Measurements from ENCODE around the gene SPRED1.

SPRED1 gene

DNA sequence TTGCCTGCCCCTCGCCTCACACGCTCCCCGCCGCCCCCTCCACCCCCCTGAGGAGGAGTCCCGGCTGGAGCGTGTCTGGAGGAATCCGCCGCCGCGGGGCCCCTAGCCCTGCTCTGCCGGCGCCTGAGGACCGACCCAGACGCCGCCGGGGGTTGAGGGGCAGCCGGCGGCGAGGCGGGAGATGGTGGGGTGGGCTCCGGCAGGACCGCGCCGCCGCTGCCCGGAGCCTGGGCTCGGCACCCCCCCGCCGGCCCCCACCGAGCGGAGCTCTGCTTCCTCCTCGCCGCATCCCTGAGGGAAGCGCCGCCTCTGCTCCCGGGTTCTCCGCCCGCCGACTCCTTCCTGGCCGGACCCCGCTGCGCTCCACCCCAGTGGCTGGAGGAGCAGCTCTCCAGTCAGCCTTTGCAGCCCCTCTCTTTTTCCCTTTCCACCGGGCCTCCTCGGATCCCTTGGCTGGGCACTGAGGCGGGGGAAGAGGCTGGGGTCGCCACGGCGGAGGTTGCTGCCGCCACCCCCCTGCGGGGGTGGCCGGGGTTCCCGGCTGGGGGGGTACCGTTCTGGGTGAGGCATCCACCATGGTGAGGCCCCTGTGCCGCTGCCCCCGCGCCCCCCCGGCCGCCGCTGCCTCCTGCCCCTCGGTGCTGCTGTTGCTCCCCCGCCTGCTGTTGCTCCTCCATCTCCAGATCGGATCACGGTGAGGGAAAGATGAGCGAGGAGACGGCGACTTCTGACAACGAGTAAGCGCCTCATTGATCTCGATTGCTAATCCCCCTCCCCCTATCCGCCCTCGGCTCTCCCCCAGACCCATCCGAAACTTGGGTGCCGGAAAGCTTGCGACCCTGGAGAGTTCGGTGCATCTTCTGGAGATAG is at the start of gene SPRED1:
TSS of gene SPRED1 (plus strand) at position 356 of the 870 bp plus-strand sequence. CDS start at position 706, 350 bp downstream.
- peak; percentile 85 for DNase-seq (ENCODE audit: low spot score)

DNA sequence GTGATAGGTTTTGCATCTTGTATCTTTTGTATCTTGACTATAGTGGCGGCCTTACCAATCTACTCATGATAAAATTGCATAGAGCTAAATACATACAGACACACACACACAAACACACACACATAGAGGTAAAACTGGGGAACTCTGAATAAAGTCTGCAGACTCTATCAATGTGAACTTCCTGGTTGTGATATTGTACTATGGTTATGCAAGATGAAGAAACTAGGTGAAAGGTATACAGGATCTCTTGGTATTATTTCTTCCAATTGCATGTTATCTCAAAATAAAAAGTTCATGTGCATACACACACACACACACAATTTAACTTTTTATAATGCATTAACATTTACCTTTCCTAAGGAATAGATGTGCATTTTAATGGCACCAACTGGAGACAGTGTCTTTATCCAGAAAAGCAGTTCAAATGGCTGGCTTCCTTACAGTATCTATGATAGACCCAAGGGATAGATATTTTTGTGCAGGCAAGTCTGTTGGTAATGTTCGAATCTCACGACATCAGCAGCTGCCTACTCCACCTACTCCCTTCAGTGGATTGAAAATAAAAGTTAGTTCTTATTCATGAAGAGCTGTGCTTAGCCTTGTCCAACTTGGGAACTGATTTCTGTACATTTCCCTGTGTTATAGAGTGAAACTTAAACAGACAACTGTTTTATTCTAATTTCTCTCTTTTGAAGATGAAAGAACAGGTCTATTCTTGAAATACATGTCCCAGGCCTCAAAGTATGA is 46.9 kb upstream of the SPRED1 start:
- no peak for DNase-seq (ENCODE audit: low spot score)

DNA sequence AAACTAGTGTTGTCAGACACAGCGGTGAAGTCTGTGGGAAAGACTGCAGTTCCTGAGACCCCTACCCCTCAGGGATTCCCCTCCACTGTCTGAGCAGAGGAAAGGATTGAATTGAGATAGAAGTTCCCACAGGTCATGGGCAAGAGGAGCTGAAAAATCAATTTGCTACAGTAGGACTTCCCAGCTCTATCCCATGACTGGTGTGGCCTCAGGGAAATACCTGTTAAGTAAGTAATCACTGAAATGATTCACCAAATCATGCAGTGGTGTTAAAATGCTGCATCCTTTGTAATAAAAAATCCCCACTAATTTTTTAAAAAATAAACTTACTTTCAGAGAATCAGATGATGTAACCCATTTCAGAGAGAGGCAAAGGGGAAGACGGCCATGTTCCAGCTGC is 45.0 kb upstream of the SPRED1 start:
- no peak for DNase-seq (ENCODE audit: low spot score)

DNA sequence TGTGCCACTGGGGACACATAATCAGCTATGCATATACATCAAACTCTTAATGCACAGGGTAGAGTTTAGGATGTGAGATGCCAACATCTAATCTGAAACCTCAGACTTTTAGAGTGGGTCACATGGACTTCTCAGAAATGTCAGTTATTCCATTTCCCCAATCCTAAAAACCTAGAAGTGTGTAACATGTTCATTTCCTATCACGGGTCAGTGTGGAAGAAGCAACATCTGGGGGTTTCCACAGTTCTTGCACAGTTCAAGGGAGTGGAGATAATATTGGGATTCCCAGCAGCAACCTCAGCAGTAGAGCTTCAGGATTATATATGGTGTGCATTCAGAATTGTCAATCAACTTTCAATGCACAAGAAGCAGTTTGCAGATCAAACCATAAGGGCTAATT is 44.4 kb upstream of the SPRED1 start:
- DNase-seq (ENCODE audit: low spot score): no peak

DNA sequence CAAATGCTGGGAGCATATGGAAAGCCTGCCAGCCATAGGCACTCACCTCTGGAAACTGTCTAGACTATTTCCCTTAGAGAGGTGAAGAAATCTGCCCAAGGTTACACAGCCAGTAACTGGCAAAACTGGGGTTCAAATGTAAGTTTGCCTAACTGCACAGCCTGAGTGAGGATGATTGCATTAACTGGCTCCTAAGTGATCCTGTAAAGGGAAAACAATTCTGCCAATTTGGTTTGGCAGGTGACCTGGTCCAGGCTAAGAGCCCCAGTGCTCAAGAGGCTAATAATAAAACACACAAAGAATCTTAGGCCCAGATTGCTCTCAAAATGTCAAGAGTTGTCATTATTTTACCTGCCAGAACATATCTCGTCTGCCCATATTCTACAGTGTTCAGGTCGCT is 43.9 kb upstream of the SPRED1 start:
- no peak for DNase-seq (ENCODE audit: low spot score)

DNA sequence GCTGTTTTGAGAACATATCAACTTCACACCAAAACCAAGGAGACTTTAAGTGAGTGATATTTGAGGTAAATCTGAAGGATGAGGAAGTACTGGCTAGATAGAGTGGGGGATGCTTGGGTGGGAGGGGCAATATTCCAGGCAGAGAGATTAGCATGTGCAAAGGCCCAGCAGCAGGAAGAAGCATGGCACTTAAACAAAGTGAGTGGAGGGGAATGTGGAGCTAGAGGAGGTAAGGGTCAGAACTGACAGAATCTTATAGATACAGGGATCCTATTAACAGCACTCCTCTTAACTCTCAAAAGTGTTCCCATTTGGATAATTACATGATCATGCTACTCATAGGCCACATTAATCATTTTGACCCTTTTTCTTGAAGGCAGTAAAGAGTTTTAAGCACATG is 41.4 kb upstream of the SPRED1 start:
- DNase-seq (ENCODE audit: low spot score): no peak

DNA sequence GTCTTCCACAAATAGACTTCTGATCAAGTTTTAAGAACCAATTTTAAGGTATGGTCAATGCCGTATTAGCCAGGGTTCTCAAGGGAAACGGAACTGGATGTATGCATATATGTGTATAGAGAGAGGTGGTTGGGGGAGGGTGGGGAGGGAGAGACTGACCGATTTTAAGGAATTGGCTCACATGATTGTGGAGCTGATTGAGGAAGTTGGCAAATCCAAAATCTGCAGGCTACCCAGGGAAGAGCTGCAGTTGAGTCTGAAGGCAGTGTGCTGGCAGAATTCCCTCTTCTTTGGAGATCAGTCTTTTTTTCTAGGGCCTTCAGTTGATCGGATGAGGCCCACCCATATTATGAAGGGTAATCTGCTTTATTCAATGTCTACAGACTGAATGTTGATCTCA is 40.8 kb upstream of the SPRED1 start:
- no peak for DNase-seq (ENCODE audit: low spot score)

DNA sequence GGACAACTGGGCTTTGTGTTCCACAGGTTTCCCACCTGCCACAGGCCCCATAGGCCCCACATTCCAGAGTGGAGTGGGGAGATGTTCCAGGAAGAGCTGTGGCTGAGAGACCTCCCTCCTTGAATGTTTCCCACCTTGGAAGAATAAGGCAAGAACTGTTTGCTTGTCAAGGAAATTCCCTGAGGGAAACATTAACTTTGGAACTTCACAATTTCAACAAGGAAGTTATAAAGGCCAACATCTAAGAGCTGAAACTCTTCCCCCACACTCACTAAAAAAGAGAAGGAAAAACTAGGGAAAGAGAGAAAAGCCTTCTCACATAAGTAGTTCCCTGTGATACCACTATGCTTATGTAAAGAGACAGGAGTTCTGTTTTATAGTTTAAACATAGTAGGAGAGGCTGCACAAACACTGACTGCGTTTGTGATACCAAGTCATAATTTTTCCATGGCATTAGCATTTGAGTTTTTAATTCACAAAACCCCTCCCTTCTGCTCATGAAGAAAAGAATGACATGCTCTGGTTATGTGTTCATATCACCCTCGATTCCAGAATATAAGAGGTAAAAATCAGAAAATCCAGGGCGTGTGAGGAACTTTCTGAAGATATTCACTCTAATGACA is 39.8 kb upstream of the SPRED1 start:
- no peak for DNase-seq (ENCODE audit: low spot score)

DNA sequence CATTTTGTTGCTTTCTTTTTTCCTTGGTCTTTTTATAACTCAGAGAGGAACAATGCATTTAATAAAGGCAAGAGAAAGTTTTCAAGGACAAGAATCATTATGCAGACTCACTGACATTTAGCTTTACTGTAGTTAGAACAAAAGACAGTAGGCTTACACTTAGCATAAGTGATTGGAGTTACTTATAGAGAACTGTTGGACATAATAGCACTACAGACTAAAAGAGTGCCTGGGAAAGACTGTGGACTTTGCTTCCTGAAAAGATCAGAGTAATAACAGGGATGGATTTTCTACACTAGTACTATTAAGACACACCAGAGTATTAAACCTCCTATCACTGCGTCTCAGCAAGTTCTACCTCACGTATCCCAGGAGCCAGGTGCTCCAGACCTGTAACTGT is 39.3 kb upstream of the SPRED1 start:
- no peak for DNase-seq (ENCODE audit: low spot score)

DNA sequence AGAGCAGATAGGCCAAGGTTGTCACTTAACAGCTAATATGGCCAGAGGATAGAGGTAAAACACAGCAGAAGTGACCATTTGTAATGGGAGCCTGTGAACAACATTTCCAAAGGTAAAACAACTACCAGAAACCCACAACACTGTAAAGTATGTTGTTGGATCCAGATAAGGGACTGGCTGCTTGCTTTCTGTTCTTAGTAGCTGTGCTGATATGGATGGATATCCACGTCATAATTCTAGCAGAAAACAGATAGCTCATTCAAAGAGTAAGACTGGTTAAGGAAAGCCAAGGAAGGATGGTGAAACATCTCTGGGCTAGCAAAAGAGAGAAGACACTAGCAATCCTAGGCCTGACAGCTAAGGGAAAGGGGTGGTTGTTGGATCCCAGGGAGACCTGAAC is 36.9 kb upstream of the SPRED1 start:
- no peak for DNase-seq (ENCODE audit: low spot score)

DNA sequence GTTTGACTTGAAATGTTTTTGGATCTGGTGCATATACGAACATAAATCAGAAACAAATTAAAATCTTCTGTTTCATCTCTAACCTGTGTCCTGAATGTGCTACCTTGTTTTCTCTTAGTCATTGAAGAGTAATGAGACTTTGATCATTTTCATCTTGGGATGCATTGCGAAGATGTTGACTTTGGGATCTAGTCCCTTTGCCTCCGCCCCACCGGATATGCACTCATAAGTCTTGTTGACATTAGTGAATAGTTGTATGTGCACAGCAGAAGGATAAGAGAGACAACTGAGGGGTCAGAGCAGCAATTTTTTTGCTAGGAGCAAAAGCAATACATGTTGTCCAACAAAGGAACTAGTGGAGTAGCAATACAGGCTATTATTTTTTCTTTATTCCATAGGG is 35.9 kb upstream of the SPRED1 start:
- DNase-seq (ENCODE audit: low spot score): no peak

DNA sequence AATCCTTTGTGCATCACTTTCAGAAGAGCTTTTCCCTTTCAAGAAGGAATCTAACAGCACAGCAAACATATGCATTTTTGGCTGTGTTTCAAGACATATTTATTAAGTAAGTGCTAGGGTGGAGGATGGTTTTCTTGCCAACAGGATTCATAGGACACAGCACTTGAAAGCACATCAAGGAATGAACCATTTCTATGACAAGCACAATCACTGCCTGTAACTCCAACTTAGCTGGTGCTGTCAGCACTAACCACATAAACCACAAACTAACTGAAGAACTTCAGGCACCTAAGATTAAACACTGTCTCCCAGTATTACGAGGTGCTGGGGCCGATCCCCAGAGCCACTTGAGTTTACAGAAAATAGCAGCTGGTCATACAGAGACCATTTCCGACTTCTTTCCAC is 35.4 kb upstream of the SPRED1 start:
- peak; percentile 26 for DNase-seq (ENCODE audit: low spot score)

DNA sequence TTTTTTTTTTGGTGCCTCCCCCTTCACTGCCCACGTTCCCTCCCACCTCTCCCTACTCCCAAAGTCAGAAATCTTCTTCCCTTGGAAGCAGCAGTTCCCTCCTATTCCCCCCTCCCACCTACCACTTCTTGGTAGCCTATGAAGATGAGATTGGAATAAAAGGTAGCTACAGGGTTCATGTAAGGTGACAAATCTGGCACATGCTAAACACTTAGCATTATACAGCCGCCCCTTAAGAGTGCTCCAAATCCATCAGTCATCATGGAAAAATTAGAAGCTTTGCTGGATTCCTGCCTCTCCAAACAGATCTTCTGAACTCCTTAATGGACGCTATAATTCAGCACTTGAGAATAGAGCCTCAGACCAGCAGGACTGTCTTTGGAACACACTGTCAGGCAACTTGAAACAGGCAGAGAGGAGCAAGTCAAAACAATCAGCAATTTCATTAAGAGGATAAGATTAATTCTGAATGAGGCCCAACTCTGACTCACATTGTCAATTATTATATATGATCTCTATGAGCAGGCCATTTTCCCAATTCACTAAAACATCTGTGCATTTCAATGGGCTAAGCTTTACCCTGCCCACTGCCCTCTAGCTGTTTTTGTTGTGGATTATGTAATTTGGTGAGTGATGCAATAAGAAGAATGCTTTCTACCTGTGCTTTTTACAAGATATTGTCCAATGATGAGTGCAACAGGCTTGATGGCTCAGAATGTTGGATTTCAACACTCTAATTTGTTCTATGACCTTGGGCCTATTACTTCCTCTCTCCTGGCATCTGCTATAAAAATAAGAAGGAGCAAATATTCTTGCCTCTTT is 34.6 kb upstream of the SPRED1 start:
- no peak for DNase-seq (ENCODE audit: low spot score)

DNA sequence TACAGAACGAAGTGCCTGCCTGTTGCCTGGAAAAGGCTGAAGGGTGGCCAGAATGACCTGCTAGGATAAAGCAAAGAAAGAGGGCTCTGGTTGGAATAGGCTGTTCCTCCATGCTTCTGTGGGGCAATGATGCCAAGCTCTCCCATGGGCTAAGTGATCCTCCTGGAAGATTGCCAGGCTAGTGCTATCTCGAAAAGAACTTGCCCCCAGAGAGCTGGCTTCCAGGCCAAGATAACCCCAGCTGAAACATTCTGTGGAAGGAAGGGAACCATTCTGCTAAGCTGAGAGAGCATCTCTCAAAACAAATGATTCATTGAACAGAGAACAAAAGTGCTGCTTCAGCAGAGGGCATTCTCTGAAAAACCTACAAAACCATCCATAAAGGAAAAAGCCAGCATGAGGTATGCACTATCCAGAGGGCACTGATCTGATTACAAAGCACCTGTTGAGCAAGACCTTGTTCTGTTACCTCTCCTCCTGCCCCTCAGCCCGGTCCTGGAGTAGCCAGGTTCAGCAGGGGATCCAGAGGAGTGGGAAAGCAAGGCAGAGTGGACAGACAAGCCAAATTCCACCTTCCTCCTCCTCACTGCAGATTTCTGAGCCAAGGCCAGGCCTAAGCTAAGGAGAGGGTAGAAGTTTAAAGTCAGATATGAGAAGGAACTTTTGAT is 31.9 kb upstream of the SPRED1 start:
- DNase-seq (ENCODE audit: low spot score): no peak

DNA sequence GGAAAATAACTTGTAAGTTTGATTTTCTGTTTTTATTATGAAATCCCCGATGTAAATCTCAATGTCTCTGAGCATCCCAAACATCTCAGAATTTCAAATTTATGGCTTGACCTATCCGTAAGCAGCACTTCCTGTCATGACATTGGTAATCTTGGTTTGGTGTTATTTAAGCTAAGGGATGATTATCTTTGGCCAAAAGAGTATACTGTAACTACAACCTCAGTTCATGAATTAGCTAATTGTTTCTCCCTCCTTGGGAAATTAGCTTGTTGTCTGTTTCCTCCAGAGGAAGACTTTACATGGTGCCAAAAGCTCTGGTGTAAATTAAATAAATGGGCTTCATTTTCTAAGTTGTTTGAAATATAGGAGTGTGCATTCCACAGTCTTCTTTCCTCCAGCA is 28.1 kb upstream of the SPRED1 start:
- DNase-seq (ENCODE audit: low spot score): no peak

DNA sequence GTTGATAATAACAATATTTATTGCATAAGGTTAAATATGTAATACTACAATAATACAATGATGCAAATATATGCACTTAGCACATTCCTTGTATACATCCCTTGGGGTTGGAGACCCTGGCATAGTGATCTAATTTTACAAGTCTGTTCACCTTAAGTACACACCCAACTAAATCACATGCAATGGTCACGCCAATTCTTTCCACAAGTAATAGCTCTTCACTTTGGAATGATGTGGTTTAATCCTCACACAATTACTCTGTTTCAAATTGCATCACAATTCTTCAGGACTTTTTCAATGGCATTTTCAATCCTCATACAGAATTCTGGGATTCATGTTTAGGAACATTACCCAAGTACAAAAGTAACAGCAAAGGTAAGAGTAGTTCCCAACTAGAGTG is 27.3 kb upstream of the SPRED1 start:
- DNase-seq (ENCODE audit: low spot score): no peak

DNA sequence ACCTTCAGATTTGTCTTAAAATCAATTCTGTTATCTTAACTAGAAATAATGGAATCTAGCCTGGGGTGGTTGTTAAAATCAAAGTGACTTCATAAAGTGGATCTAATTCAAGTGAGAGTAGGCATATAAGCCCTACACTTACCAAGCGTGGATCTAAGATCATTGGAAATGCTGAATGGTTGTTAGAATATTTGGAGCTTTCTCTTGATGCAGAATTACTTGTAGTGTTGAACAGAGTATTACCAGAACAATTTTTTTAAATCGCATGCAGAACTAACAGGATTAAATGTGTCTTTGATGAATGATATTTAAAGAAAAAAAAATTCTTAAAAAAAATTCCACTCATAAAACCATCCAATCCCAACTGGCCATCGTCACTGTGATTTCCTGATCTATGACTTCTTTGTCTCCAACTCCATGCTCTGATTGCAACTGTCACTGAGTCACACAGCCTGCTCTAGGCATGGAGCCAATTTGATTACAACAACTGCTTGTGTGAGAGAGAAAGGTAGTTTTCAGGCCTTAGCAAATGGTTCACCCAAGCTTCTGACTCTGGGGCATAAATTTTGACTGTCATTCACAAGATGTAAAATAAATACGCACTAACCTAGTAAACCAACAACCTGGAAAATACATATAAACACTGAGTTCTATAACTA is 25.9 kb upstream of the SPRED1 start:
- peak; percentile 12 for DNase-seq (ENCODE audit: low spot score)

DNA sequence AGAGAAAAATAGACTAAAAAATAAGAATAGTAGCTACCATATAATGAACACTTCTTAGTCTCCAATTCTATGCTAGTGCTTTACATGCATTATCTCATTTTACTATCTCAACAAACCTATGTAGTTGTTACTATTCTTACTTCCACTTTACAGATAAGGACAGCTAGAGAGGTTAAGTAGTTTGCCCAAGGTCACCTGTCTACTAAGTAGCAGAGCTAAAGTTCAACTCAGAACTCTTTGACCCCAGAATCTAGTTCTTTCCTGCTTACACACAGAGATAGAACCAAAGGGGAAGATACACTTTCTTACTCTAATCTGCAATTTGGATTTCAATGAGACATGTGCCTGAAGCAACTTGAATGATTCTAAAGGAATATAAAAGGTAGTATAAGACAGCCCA is 24.7 kb upstream of the SPRED1 start:
- DNase-seq (ENCODE audit: low spot score): no peak

DNA sequence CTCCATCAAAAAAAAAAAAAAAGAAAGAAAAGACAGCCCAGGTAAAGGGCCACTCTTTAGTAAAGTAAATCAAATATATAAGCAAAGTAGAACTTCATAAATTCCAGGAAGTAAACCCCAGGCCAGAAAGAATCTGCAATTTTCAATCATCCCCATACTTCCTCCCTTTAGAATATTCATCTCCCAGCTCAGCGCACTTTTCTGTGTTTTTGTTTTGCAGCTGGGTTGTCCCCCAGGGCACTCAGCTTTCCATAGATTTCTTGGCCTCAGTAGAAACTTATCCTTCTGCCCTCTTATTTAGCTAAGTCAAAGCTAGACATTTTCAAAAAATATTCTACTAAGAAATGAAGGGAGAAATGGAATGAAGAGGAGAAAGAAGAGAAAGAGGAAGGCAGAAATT is 24.0 kb upstream of the SPRED1 start:
- DNase-seq (ENCODE audit: low spot score): no peak

DNA sequence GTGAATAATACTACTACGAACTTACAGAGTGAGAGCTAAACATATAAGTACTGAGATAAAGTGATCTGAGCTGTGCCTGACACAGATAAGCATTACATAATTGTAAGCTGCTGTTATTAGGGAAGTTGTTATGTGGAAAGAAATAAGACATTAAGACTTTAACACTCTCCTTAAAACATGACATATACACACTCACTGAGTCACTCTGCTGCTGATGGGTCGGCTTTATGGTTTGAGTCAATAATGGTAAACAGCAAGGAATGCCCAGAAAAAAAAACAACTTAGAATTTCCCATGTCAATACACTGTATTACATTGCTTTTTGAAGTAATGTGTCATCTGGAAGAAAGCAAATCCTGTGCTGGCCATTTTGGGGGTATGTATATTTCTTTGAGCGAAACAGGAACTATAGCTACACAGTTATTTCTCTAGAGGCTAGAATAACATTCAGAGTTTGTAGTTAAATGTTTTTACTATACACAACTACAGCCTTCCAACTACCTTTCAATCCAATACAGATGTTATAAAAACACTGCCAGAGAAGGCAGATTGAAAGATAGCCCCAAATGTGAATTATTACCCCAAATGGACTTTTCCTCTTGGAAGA is 22.8 kb upstream of the SPRED1 start:
- no peak for DNase-seq (ENCODE audit: low spot score)

DNA sequence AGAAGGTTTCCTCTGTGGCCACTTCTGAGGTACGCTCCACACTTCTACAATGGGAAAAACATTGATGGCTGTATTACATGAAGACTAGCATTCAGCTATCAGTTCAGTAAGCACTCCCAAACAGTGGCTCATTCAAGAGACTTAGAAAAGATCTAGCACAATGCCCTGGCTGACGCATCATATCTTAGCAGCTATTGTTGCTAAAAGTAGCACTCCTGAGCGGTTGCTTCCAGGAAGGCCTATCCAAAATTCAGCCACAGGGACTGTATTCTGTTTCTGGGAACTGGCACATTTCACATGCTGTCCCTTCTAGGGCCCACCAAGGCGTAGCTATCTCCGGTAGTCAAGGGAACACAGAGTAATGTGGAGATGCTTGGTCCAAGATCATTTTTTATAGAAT is 21.2 kb upstream of the SPRED1 start:
- DNase-seq (ENCODE audit: low spot score): no peak

Data from GM03348 (cell line).